ENCODE measurements around the gene HEXA. TPM values are rescaled to one million over a fixed set of nuclear protein-coding genes. Genes with fewer than 3 reads are reported as not detected.

Gene HEXA
- polyA plus RNA-seq, 1 experiment, result 191 TPM

GRCh38 chr15:72338148-72338547 lies 37.7 kb downstream of the HEXA start:
- H3K9me3 ChIP-seq (ENCODE audit: control insufficient read depth, insufficient read depth, low read length), result no peaks in the 10 kb centered on the region
- no peaks in the 10 kb centered on the region for H3K27me3 ChIP-seq (ENCODE audit: control insufficient read depth, insufficient read depth, low read length)
- DNase-seq (ENCODE audit: low read depth, low spot score), result no peak
- no peak overlapping the region for H3K4me3 ChIP-seq (ENCODE audit: low read depth, low read length)
- H3K27ac ChIP-seq (ENCODE audit: low read depth, low read length), result no peak overlapping the region
- ChIA-PET POLR2A (no interaction called here), CTCF (interaction anchor here (0.6 to 3.0 kb wide), 2 partner anchors 22 to 25 kb away, joined by 4 to 11 read pairs; no protein-coding TSS in a partner anchor)
- no peak for TF ChIP-seq CTCF (IDR thresholded peaks at IDR 0.05; ENCODE audit: low read depth, low read length)

- Histone ChIP-seq H3K9me3 (ENCODE audit: control insufficient read depth, insufficient read depth, low read length) (no peaks in the 10 kb centered on the region), H3K27ac (ENCODE audit: low read depth, low read length) (no peak overlapping the region), H3K27me3 (ENCODE audit: control insufficient read depth, insufficient read depth, low read length) (no peaks in the 10 kb centered on the region), H3K4me3 (ENCODE audit: low read depth, low read length) (no peak overlapping the region)
- no peak for DNase-seq (ENCODE audit: low read depth, low spot score)
- ChIA-PET POLR2A (no interaction called here), CTCF (no interaction called here)
- TF ChIP-seq CTCF (IDR thresholded peaks at IDR 0.05; ENCODE audit: low read depth, low read length), result no peak
Observed at GRCh38 chr15:72334842-72335241, 41.0 kb downstream of the HEXA start.

DNA sequence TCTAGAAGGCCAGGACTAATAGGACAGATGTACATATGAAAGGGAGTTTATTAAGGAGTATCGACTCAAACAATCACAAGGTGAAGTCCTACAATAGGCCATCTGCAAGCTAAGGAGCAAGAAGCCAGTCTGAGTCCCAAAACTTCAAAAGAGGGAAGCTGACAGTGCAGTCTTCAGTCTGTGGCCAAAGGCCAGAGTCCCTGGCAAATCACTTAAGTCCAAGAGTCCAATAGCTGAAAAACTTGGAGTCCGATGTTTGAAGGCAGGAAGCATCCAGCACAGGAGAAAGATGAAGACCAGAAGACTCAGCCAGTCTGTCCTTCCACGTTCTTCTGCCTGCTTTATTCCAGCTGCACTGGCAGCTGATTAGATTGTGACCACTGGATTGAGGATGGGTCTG lies 44.8 kb downstream of the HEXA start:
- CTCF ChIA-PET, result no interaction called here
- no peak for TF ChIP-seq CTCF (IDR thresholded peaks at IDR 0.05; ENCODE audit: low read depth, low read length)

GRCh38 chr15:72323752-72324151 lies 52.1 kb downstream of the HEXA start:
- H3K27me3 ChIP-seq (ENCODE audit: control insufficient read depth, insufficient read depth, low read length), result peaks cover 6% of the 10 kb centered on the region
- H3K9me3 ChIP-seq (ENCODE audit: control insufficient read depth, insufficient read depth, low read length), result no peaks in the 10 kb centered on the region
- no peak for TF ChIP-seq CTCF (IDR thresholded peaks at IDR 0.05; ENCODE audit: low read depth, low read length)
- ChIA-PET POLR2A (no interaction called here), CTCF (interaction anchor here (2.1 kb wide), 1 partner anchor 11 kb away, joined by 9 read pairs; no protein-coding TSS in a partner anchor)
- DNase-seq (ENCODE audit: low read depth, low spot score), result no peak
- no peak overlapping the region for H3K27ac ChIP-seq (ENCODE audit: low read depth, low read length)
- no peak overlapping the region for H3K4me3 ChIP-seq (ENCODE audit: low read depth, low read length)

More for the DNA sequence above, 44.8 kb downstream of the HEXA start:
- Histone ChIP-seq H3K4me3 (ENCODE audit: low read depth, low read length) (no peak overlapping the region), H3K27ac (ENCODE audit: low read depth, low read length) (no peak overlapping the region), H3K9me3 (ENCODE audit: control insufficient read depth, insufficient read depth, low read length) (no peaks in the 10 kb centered on the region), H3K27me3 (ENCODE audit: control insufficient read depth, insufficient read depth, low read length) (no peaks in the 10 kb centered on the region)
- DNase-seq (ENCODE audit: low read depth, low spot score), result no peak
- POLR2A ChIA-PET, result no interaction called here

DNA sequence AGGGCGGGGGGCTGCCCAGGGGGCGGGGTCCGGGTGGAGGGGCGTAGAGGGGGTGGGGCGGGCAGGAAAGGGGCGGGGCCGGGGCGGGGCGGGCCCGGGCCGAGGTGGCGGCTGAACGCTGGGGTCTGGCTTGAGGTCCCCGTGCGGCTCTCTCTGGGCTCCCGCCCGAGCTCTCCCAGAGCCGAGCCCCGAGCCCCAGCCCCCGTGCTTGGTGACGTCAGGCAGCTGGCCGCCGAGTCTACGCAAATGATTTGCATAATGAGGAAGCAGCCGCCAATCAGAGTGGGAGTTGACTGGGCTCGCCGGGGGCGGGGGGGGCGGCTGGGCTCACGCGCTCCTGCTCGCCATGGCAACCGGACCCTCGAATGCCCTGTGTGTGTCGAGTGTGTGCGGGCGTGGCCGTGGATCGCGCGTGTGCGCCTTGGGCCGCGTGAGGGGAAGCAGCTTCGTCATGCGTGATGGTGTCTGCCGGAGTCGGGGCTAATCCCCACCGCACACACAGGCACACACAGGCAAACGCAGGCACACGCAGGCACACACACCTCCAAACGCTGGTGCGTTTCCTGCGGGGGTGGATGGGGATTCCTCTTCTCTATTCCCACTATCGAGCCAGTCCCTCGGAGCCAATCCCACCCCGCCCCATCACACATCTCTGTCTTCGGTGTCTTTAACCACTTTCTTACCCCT lies 55.7 kb downstream of the HEXA start, which contains the start of gene CELF6:
Gene CELF6, minus strand, starts transcription at position 173 of the 687 bp plus-strand sequence. CDS start 283 bp downstream, outside the sequence.
- Histone ChIP-seq H3K4me3 (ENCODE audit: low read depth, low read length) (peak within 1 kb of the TSS; percentile 70), H3K9me3 (ENCODE audit: control insufficient read depth, insufficient read depth, low read length) (no peaks in the 10 kb centered on the region), H3K27ac (ENCODE audit: low read depth, low read length) (peak within 1 kb of the TSS; percentile 47), H3K27me3 (ENCODE audit: control insufficient read depth, insufficient read depth, low read length) (peaks cover 17% of the 10 kb centered on the region)
- ChIA-PET CTCF (interaction anchor here (1.9 kb wide), 1 partner anchor 7 kb away, joined by 4 read pairs; no protein-coding TSS in a partner anchor), POLR2A (interaction anchor here (0.8 kb wide), 1 partner anchor 19 kb away, joined by 3 read pairs; no protein-coding TSS in a partner anchor)
- no peak for TF ChIP-seq CTCF (IDR thresholded peaks at IDR 0.05; ENCODE audit: low read depth, low read length)
- DNase-seq (ENCODE audit: low read depth, low spot score), result no peak

All from AG04450 (cell line).